ENCODE results near the gene ADAM12.

Gene ADAM12

GRCh38 chr10:126131341-126131740, 256.9 kb downstream of the ADAM12 start:
- no peak overlapping the region for H3K9ac ChIP-seq (ENCODE audit: insufficient read length)
- no peak overlapping the region for H3K4me3 ChIP-seq
- H3K9me3 ChIP-seq (ENCODE audit: low read depth, low read length) = no peaks in the 10 kb centered on the region
- H3K27ac ChIP-seq = no peak overlapping the region
- TF ChIP-seq EZH2 (IDR thresholded peaks at IDR 0.05) = no peak
- TF ChIP-seq FOXP2 (optimal IDR thresholded peaks at IDR 0.05; ENCODE audit: control extremely low read depth, extremely low read length, insufficient read depth) = no peak
- no peak for TF ChIP-seq POLR2AphosphoS5 (IDR thresholded peaks at IDR 0.05; ENCODE audit: borderline replicate concordance, low read depth, low read length)
- no peak for DNase-seq (ENCODE audit: low read depth, low spot score)
- no peaks in the 10 kb centered on the region for H3K36me3 ChIP-seq (ENCODE audit: insufficient read depth, low read length)

GRCh38 chr10:126130271-126130710, 258.0 kb downstream of the ADAM12 start:
- Histone ChIP-seq H3K9me3 (ENCODE audit: low read depth, low read length) (no peaks in the 10 kb centered on the region), H3K36me3 (ENCODE audit: insufficient read depth, low read length) (no peaks in the 10 kb centered on the region), H3K27ac (no peak overlapping the region), H3K4me3 (no peak overlapping the region), H3K9ac (ENCODE audit: insufficient read length) (no peak overlapping the region)
- TF ChIP-seq POLR2AphosphoS5 (IDR thresholded peaks at IDR 0.05; ENCODE audit: borderline replicate concordance, low read depth, low read length) (no peak), FOXP2 (optimal IDR thresholded peaks at IDR 0.05; ENCODE audit: control extremely low read depth, extremely low read length, insufficient read depth) (no peak), EZH2 (IDR thresholded peaks at IDR 0.05) (no peak)
- no peak for DNase-seq (ENCODE audit: low read depth, low spot score)

- Histone ChIP-seq H3K9ac (ENCODE audit: insufficient read length) (no peak overlapping the region), H3K27ac (no peak overlapping the region), H3K36me3 (ENCODE audit: insufficient read depth, low read length) (no peaks in the 10 kb centered on the region), H3K4me3 (no peak overlapping the region), H3K9me3 (ENCODE audit: low read depth, low read length) (no peaks in the 10 kb centered on the region)
- TF ChIP-seq EZH2 (IDR thresholded peaks at IDR 0.05) = no peak
- no peak for TF ChIP-seq FOXP2 (optimal IDR thresholded peaks at IDR 0.05; ENCODE audit: control extremely low read depth, extremely low read length, insufficient read depth)
- TF ChIP-seq POLR2AphosphoS5 (IDR thresholded peaks at IDR 0.05; ENCODE audit: borderline replicate concordance, low read depth, low read length) = no peak
- no peak for DNase-seq (ENCODE audit: low read depth, low spot score)
Measured at GRCh38 chr10:126129026-126129425, 259.3 kb downstream of the ADAM12 start.

GRCh38 chr10:126128581-126128980, 259.7 kb downstream of the ADAM12 start:
- TF ChIP-seq FOXP2 (optimal IDR thresholded peaks at IDR 0.05; ENCODE audit: control extremely low read depth, extremely low read length, insufficient read depth) (no peak), POLR2AphosphoS5 (IDR thresholded peaks at IDR 0.05; ENCODE audit: borderline replicate concordance, low read depth, low read length) (no peak), EZH2 (IDR thresholded peaks at IDR 0.05) (no peak)
- Histone ChIP-seq H3K27ac (no peak overlapping the region), H3K9ac (ENCODE audit: insufficient read length) (no peak overlapping the region), H3K36me3 (ENCODE audit: insufficient read depth, low read length) (no peaks in the 10 kb centered on the region), H3K4me3 (no peak overlapping the region), H3K9me3 (ENCODE audit: low read depth, low read length) (no peaks in the 10 kb centered on the region)
- no peak for DNase-seq (ENCODE audit: low read depth, low spot score)

- Histone ChIP-seq H3K27ac (no peak overlapping the region), H3K9ac (ENCODE audit: insufficient read length) (no peak overlapping the region), H3K9me3 (ENCODE audit: low read depth, low read length) (no peaks in the 10 kb centered on the region), H3K36me3 (ENCODE audit: insufficient read depth, low read length) (no peaks in the 10 kb centered on the region), H3K4me3 (no peak overlapping the region)
- TF ChIP-seq POLR2AphosphoS5 (IDR thresholded peaks at IDR 0.05; ENCODE audit: borderline replicate concordance, low read depth, low read length) (no peak), FOXP2 (optimal IDR thresholded peaks at IDR 0.05; ENCODE audit: control extremely low read depth, extremely low read length, insufficient read depth) (no peak), EZH2 (IDR thresholded peaks at IDR 0.05) (no peak)
- DNase-seq (ENCODE audit: low read depth, low spot score) = no peak
Measured at GRCh38 chr10:126127481-126128029, 260.7 kb downstream of the ADAM12 start.

GRCh38 chr10:126126866-126127265, 261.4 kb downstream of the ADAM12 start:
- Histone ChIP-seq H3K9ac (ENCODE audit: insufficient read length) (no peak overlapping the region), H3K36me3 (ENCODE audit: insufficient read depth, low read length) (no peaks in the 10 kb centered on the region), H3K9me3 (ENCODE audit: low read depth, low read length) (no peaks in the 10 kb centered on the region), H3K4me3 (no peak overlapping the region), H3K27ac (no peak overlapping the region)
- no peak for DNase-seq (ENCODE audit: low read depth, low spot score)
- TF ChIP-seq EZH2 (IDR thresholded peaks at IDR 0.05) (no peak), POLR2AphosphoS5 (IDR thresholded peaks at IDR 0.05; ENCODE audit: borderline replicate concordance, low read depth, low read length) (no peak), FOXP2 (optimal IDR thresholded peaks at IDR 0.05; ENCODE audit: control extremely low read depth, extremely low read length, insufficient read depth) (no peak)

- no peak for DNase-seq (ENCODE audit: low read depth, low spot score)
- Histone ChIP-seq H3K27ac (no peak overlapping the region), H3K9me3 (ENCODE audit: low read depth, low read length) (no peaks in the 10 kb centered on the region), H3K36me3 (ENCODE audit: insufficient read depth, low read length) (no peaks in the 10 kb centered on the region), H3K4me3 (no peak overlapping the region), H3K9ac (ENCODE audit: insufficient read length) (no peak overlapping the region)
- TF ChIP-seq FOXP2 (optimal IDR thresholded peaks at IDR 0.05; ENCODE audit: control extremely low read depth, extremely low read length, insufficient read depth) = no peak
- TF ChIP-seq POLR2AphosphoS5 (IDR thresholded peaks at IDR 0.05; ENCODE audit: borderline replicate concordance, low read depth, low read length) = no peak
- TF ChIP-seq EZH2 (IDR thresholded peaks at IDR 0.05) = no peak
Measured at GRCh38 chr10:126126023-126126422, 262.3 kb downstream of the ADAM12 start.

GRCh38 chr10:126124668-126125349, 263.5 kb downstream of the ADAM12 start:
- no peak for DNase-seq (ENCODE audit: low read depth, low spot score)
- no peak for TF ChIP-seq POLR2AphosphoS5 (IDR thresholded peaks at IDR 0.05; ENCODE audit: borderline replicate concordance, low read depth, low read length)
- TF ChIP-seq FOXP2 (optimal IDR thresholded peaks at IDR 0.05; ENCODE audit: control extremely low read depth, extremely low read length, insufficient read depth) = no peak
- no peak for TF ChIP-seq EZH2 (IDR thresholded peaks at IDR 0.05)
- Histone ChIP-seq H3K9ac (ENCODE audit: insufficient read length) (no peak overlapping the region), H3K9me3 (ENCODE audit: low read depth, low read length) (no peaks in the 10 kb centered on the region), H3K4me3 (no peak overlapping the region), H3K36me3 (ENCODE audit: insufficient read depth, low read length) (no peaks in the 10 kb centered on the region), H3K27ac (no peak overlapping the region)

Measured in SK-N-MC (cell line).